Activated T-cell treated with anti-CD3 and anti-CD28 coated beads, Interleukin-2, amount 50 U/mL, for 48 hours (primary cell): ENCODE data around the gene EPS8L2.
A peak's percentile ranks its signal among the peaks of the same experiment; 100 is the strongest.
"Not testable (repeated sequence)": the region's sequence is repeated elsewhere in the genome, so short reads cannot be mapped to it uniquely, and the experiment has no call there.

ENCODE experiments used
- DNase-seq, 2 experiments: peaks; one replicate each; pipeline ENCODE4 v3.0.0-alpha.2; 2020

The EPS8L2 gene

DNA sequence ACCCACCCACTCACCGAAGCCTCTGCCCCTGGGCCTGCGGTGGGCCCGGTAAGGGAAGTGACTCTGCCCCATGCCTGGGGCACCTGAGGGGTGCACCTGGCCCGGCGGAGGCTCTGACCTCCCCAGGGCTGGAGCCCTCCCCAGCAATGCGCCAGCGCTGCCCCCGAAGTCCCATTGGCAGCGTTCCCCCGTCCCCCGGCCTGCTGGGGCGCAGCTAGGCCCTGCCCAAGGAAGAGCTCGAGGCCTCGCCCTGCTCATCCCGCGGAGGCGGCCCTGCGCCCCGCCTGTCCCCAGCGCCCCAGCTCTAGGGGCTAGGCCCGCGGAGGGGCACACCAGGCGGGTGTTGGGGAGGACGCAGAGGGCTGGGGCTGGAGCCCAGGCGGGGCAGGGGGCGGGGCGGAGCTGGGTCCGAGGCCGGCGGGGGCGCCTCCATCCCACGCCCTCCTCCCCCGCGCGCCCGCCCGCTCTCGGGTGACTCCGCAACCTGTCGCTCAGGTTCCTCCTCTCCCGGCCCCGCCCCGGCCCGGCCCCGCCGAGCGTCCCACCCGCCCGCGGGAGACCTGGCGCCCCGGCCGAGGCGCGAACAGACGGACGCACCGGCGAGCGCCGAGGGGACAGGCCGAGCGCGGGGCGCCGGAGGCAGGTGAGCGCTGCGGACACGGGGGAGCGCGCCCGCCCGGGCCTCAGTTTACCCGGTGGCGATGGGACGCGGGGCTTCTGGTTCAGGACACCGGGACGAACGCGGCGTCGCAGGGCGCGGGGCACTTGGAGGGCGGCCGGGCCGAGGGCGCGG is at the start of gene EPS8L2:
EPS8L2 (plus strand) TSS at position 586 of the 793 bp plus-strand sequence. CDS start 3,177 bp downstream, outside the sequence.
- DNase-seq, result no peak

DNA sequence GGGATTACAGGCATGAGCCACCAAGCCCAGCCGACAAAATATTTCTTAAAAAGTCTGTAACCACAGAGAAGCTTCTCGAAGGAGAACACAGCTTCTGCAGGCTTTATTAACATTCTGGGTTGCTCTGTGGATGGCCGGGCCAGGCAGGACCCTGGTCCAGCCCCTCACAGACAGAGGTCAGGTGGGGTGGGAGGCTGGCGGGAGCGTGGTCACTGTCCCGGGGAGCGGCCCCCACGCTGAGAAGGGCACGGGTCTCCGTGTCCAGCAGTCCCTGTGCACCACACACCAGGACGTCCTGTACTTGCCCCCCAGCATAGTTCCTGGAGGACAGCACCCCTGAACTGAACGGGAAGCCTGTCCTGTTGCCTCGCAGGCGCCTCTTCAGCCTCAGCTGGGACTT is 49.6 kb upstream of the EPS8L2 start:
- DNase-seq, result no peak

DNA sequence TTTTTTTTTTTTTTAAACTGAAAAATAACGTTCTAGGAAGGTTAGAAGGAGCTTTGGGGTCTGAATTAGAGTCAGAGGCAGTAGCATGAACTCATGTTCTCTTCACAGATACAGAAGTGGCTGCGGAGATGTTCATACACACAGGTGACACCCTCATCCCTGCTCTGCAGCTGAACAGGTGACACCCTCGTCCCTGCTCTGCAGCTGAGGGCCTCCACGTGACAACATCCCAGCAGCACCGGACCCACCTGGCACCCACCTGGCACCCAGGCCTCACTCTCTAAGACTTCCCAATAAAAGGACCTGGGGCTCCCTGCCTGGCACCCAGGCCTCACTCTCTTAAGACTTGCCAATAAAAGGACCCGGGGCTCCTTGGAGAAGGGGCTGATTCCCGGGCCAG is 49.2 kb upstream of the EPS8L2 start:
- DNase-seq, result no peak

DNA sequence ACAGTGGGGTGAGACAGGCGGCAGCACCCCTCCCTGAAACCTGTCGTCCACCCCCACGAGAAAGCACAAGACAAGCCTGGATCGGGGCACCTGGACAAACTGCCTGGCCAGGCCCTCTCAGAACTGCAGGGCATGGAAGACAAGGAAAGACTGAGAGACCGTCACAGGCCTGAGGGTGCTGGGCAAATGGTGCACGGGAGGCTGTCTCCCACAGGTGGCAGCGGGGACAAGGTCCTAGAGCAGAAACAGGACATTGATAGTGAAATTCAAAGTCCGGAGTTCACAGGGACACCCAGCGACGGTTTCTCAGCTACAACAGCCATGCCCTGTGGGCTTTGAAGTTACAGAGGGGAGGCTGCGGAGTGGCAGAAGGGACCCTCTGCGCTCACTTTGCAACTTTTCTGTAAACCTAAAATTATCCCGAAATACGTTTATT is 48.3 kb upstream of the EPS8L2 start:
- no peak for DNase-seq

- DNase-seq, result no peak
These were observed 46.4 kb upstream of the EPS8L2 start for GRCh38 chr11:659532-660085.

DNA sequence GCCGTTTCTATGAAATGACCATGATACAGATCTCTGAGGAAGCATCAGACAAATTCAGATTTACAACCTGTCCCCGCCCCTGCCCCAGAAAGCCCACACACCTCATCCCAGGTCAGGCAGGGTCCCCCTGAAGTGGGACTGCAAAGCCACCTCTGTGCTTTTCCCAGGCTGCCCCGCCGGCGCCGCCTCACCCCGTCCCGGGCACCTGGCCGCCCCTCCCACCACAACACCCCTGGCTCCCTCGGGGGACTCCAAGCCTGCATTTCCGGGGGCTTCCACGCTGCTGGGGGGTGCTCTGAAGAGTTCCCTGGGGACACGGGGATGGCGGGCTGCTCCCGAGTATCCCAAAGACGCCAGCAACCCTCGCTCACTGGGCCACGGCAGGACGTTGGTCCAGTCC is 45.8 kb upstream of the EPS8L2 start:
- no peak for DNase-seq

DNA sequence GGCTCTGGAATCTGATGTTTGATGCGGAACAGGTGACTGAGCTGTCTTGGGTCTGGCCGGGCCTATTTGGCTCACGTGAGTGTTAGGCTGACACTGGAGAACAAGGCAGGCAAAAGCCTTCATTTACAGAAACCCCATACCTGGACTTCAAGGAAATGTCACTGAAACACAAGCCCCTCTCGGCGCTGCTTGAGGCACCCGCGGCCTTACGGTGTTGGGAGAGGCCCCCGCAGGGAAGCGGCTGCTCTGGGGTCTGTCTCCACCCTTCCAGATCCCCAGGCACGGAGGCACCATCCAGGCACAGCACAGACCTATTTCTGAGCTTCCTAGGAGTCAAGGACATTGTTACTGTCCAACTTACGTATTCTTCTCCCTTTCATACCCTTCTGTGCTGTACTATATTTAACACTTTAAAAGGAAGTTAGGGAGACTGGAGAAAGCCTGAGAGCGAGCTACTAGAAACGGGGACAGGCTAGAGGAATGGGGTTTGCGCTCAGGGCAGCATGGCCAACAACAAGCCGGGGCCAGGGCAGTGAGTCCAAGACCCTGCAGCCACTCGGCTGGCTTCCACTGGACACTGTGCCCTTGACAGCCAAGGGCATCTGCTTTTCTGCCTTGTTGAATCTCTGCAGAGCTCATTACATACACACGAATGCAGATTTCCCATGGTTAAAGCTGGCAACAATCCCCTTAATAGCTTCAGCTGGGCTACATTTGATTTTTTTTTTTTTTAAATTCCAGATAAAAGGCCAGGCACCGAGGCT is 45.2 kb upstream of the EPS8L2 start:
- no peak for DNase-seq

DNA sequence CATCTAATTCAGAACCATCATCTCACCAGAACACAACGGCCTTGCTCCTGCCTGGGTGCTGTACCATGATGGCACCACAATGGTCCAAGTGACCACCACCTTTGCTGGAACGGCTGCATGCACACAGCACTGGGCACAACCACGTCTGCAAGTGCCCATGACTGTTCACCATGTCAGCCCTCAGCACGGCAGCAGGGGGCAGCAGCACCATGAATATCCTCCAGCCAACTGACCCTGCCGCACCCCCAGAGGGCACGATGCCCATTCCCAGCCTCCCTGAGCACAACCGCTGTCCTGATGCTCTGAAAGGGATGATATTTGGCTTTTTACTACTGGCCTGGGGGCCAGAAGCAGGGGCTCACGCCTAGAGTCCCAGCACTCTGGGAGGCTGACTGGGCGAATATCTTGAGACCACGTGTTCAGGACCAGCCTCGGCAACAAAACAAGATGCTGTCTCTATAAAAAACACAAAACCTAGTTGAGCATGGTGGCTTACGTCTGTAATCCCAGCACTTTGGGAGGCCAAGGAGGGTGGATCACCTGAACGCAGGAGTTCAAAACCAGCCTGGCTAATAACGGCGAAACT is 43.2 kb upstream of the EPS8L2 start:
- peak; percentile 64 to 68 for DNase-seq

GRCh38 chr11:665062-665703 is 40.8 kb upstream of the EPS8L2 start:
- DNase-seq, result no peak

- no peak for DNase-seq
These were observed 40.2 kb upstream of the EPS8L2 start for GRCh38 chr11:665704-666281.

- no peak for DNase-seq
These were observed 32.2 kb upstream of the EPS8L2 start for GRCh38 chr11:673866-674265.

DNA sequence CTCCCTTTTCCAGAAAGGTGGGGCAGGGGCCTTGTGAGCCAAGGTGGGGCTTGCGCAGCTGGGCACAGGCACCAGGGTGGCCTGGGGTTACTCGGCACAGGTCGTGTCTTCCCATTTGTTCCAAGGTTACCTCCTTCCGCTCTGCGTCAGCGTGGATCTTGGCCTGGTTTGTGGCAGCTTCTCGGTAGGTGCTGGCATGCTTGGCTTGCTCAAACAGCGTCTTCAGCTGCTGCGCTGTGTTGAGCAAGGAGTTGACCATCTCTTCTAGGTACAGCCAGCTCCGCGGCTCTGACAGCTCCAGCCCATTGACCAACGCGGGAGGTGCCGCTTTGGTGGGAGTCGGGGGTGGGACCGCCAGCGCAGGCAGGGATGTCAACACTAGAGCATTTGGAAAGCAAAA is 31.6 kb upstream of the EPS8L2 start:
- DNase-seq, result no peak

DNA sequence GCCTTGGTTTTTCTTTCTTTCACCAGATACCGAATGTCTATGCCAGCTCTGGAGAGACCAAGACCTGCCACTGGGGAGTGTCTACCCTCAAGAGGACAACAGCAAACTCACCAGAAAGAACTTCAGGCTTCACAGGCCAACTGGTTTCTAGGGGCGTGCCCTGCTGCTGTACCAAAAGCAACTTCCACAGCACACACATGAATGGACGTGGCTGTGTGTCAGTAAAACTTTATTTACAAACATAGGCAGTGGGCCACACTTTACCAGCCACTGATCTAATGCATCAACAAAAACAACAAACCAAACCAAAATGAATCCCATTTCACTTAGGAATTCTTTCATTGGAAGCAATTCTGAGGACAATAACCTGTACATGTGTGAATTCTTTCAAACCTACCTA is 27.7 kb upstream of the EPS8L2 start:
- DNase-seq, result no peak

DNA sequence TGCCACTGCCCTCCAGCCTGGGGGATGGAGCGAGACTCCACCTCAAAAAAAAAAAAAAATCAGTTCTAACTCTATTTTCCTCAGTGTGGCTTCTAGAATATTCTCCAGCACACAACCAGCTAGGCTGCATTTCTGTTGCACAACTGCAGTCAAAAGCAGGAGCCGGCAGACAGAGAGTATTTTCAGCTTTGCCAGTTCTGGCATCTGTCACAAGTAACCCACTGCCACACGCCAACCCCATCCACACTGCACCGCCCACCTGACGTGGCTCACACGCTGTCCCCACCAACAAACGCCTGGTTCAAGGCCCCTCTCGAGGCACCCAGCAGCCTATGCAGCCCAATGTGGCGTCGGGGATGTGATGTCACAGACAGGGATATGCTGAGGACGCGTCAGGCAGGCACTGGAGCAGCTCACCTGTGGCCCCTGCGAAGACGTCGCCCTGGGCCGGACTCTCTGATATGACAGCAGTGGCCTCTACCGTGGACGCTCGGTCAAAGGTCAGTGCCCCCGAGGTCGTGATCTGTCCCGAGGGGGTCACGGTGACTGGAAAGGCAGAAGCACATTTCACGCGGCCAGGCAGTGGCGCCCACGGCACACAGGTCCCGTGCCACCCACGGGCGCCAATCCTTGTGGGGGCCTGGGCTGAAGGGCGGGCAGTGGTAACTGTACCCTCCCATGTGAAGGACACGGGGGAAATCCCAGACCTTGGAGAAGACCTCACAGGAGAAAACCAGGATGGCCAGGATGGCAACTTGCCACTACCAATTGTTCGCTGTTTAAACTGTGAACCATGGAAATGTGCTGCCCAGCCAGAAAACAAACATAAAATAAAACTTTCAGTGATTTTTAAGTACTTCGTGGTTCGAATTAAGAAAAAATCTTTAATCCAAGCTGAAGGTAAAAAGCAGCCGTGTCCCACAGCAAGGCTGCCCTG is 26.5 kb upstream of the EPS8L2 start:
- no peak for DNase-seq

- no peak for DNase-seq
These were observed 25.6 kb upstream of the EPS8L2 start for GRCh38 chr11:680476-680875.

- DNase-seq, result peak; percentile 46 to 51
These were observed 25.1 kb upstream of the EPS8L2 start for GRCh38 chr11:680970-681369.

DNA sequence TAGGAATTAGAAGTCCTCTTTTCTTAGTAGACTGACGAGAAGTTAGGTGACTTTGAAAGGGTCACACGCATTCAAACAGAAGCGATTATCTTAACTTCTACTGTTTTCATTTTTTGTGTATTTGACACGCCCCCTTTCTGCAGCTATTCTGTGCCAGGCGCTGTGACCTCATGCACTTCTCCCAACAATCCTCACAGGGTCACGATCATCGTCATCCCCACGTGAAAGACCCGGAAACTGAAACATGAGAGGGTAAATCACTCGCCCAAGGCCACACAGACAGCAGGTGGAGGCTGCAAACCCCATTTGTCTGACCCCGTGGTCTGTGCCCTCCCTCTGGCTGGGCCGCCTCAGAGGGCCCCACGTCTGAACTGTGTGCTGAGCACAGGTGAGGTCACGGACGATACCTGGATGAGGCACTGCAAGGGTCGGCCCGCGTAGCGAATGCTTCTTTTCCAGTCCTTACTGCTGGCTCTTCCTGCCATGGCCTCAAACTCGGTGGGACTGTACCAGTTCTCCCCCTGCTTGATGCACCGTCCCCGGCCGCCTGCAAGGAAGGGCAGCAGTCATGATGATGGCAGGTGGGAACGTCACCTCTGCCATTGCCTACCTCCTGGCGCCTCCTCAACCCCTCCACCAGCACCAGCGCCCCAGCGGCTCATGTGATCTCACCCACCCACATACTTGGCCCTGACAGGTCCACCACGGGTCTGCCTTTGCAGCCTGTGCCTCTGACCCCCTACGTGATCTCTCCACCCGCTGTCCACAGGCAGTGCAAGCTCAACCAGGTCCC is 19.4 kb upstream of the EPS8L2 start:
- no peak for DNase-seq

GRCh38 chr11:687751-688150 is 18.3 kb upstream of the EPS8L2 start:
- DNase-seq, result no peak

DNA sequence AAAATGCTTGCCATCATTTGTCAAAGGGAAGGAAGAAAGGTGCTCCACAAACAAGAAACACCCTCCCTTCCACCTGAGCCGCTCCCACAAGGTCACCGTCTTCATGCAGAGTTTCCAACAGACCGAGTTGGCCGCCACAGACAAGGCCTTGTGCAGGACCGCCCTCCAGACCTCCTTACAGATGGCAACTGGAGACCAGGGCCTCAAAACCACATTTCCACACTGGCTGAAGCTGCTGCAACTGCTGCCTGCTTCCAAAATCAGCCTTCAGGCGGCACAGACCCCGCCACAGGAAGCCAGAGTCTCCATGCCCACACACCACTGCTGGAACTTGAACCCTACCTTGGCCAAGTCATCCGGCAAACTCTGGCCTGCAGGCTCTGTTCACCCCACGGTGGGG is 17.4 kb upstream of the EPS8L2 start:
- DNase-seq, result no peak

GRCh38 chr11:689625-690024 is 16.4 kb upstream of the EPS8L2 start:
- no peak for DNase-seq

DNA sequence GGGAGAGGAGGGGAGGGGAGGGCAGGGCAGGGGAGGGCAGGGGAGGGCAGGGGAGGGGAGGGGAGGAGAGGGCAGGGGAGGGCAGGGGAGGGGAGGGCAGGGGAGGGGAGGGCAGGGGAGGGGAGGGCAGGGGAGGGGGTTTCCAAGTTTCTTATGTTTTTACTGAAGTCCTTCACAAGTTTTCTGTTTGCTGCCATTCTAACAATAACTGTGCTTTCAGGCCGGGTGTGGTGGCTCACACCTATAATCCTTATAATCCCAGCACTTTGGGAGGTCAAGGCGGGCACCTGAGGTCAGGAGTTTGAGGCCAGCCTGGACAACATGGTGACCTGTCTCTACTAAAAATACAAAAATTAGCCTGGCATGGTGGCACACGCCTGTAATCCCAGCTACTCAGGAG is 15.8 kb upstream of the EPS8L2 start:
- DNase-seq, result not testable (repeated sequence)
